Peyer's patch (tissue), 4 donors: Measurements from ENCODE around the gene ZNF236.

ENCODE experiments used
- POLR2A ChIP-seq, 2 donors: fragments of 450-650 bp; IDR thresholded peaks; one replicate each; pipeline ENCODE4 v1.5.1; 2017; ENCODE audit warnings: antibody characterized with exemption in 2 of 2, mild to moderate bottlenecking in 2 of 2, moderate library complexity in 2 of 2
- TF ChIP-seq, protein P1 (sequence below), 6 experiments: fragments of 450-650 bp in 4 of 6; fragments of 200-600 bp in 2 of 6; sonication (generic) in 1 of 6; IDR thresholded peaks; one replicate each; pipeline ENCODE4 v1.5.1; 2017 to 2019; ENCODE audit warnings: antibody characterized with exemption in 6 of 6, mild to moderate bottlenecking in 3 of 6, moderate library complexity in 1 of 6

DNA sequence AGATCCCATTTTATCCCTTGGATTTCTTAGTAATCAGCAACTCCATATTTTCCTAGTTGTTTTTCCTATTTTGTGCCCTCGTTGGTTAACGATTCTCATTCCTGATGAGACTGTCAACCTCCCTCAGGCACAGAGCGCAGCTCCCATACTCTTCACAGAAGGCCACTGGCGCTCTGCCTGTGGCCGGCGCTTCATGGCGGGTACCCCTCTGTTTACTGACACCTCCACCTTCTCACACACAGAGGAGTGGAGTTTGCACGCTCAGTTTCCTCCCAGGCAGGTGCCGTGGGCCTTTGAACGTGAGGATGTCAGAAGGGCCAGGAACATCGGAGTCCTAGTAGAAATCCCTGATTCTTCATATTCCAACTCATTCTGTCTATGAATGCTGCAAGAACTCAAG lies 171.2 kb downstream of the ZNF236 start:
- TF ChIP-seq, protein P1, sequence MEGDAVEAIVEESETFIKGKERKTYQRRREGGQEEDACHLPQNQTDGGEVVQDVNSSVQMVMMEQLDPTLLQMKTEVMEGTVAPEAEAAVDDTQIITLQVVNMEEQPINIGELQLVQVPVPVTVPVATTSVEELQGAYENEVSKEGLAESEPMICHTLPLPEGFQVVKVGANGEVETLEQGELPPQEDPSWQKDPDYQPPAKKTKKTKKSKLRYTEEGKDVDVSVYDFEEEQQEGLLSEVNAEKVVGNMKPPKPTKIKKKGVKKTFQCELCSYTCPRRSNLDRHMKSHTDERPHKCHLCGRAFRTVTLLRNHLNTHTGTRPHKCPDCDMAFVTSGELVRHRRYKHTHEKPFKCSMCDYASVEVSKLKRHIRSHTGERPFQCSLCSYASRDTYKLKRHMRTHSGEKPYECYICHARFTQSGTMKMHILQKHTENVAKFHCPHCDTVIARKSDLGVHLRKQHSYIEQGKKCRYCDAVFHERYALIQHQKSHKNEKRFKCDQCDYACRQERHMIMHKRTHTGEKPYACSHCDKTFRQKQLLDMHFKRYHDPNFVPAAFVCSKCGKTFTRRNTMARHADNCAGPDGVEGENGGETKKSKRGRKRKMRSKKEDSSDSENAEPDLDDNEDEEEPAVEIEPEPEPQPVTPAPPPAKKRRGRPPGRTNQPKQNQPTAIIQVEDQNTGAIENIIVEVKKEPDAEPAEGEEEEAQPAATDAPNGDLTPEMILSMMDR (IDR thresholded peaks at IDR 0.05): no peak
- no peak for TF ChIP-seq POLR2A (IDR thresholded peaks at IDR 0.05)
